ENCODE measurements around the gene GATA6.
"Not testable (repeated sequence)": the region's sequence is repeated elsewhere in the genome, so short reads cannot be mapped to it uniquely, and the experiment has no call there.

The GATA6 gene

GRCh38 chr18:22210311-22210754 is 40.9 kb downstream of the GATA6 start:
- no peak for DNase-seq

DNA sequence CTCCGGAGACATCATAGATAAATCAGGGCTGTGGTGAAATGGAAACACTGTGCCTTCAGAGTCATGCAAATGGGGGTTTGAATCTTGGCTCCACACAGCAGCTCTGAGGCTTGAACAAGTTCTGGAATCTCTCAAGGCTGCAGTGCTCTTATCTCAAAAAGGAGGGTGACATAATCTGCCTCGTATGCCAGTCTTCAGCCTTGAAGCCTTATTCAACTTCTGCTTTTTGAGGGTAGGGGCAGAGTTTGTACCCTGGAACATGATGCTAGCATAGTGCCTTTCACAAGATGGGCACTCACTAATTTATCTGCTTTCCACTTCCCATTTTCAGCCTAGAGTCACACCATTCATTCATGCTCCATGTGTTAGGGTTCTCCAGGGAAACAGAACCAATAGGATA is 42.3 kb downstream of the GATA6 start:
- no peak for DNase-seq

GRCh38 chr18:22213333-22213973 is 44.1 kb downstream of the GATA6 start:
- no peak for DNase-seq

DNA sequence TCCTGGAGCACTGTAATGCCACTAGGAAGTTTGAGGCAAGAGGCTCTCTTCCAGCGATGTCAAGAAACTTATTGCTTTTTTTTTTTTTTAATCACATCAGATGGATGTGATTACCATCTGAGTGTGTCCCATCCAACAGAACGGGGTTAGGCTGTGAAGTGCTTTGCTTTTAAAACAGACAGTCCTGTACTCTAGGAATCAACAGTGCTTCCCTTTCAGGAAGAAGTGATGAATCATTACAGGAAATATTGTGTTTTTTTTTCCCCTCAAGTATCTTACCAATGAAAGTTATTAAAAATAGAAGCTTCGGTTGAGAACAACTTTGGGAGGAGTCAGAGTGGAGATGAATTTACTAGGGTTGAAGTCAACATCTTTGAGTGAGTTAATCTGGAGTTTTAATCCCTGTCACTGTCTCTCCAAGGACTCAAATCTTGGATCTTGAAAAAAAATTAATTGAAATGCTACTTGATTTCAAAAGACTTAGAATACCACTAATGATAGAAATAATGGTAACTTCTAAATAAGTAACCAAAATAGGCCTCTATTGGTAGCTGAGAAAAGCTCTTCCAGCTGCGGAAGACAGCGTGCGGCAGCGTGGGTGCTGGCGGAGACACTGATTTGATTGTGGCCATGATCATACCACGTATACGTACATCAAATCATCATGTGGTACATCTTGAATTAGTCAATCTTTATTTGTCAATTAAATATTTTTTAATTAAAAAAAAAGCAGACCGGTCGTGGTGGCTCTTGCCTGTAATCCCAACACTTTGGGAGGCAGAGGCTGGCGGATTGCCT is 45.5 kb downstream of the GATA6 start:
- no peak for DNase-seq

DNA sequence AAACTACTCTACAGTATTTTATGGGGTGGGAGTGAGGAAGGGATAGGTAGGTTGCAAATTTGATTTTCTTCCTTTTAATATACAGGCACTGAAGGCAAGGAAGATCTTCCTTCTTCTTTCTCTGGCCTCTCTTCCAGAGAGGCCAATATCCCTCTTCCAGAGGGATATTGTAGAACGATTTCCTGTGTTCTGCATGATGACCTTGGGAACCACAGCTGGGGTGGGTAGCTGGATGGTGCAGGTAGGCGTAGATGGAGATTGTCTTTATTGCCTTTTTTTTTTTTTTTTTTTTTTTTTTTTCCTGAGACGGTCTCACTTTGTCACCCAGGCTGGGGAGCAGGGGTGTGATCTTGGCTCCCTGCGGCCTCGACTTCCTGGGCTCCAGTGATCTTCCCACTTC is 49.4 kb downstream of the GATA6 start:
- no peak for DNase-seq

DNA sequence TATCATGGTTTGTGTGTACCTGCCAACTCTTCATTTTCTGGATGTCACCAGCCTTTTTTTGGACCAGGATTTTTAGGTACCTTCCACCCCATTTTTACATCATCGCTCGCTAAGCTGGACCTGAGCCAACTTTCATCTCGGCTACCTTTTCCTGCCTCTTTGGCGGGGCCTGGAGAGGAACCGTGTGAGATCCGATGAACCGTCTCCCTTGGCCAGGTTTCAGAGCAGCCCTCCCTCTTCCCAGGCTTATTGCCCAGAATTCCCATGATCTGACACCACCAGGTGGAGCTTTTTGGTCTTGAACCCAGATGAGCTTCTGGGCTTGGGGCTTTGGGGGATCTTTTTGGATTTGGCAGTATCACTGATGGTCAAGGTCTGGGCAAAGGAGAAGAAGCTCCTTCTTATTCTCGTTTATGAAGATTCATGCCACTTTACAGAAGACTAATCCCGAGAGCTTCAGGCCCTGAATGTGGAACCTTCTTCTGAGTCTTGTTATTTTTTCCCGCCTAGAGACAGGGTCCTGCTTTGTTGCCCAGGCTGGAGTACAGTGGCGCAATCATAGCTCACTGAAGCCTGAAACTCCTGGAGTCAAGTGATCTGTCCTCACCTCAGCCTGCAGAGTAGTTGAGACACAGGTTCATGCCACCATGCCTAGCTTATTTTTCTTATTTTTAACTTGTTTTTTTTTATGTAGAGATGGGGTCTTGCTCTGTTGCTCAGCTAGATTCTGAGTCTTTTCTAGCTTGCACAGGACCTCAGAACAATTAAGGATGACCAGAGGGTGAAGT is 50.4 kb downstream of the GATA6 start:
- DNase-seq, result no peak

DNA sequence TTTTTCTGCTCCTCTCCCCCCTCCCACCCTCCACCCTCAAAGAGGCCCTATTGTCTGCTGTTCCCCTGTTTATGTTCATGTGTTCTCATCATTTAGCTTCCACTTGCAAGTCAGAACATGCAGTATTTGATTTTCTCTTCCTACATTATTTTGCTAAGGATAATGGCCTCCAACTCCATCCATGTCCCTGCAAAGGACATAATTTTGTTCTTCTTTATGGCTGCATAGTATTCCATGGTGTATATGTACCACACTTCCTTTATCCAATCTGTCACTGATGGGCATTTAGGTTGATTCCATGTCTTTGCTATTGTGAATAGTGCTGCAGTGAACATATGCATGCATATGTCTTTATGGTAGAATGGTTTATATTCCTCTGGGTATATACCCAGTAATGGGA is 51.2 kb downstream of the GATA6 start:
- not testable (repeated sequence) for DNase-seq

DNA sequence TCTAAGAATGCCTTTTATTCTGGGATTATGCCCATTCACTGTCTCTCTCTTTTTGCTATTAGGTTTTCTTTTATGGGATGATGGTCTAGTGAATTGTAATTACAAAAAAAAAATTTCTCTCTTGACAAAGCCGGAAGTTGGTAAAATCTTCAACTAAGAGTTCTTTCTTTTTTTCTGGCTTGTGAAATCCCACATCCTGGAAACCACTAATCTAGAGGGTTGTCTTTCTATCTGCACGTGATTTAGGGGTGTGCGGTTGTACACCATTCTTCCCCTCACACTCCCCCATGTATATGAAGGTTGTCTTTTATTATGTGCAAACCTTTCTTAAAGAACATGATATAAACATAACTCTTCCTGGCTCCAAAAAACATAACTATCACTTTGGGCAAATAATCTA is 52.0 kb downstream of the GATA6 start:
- no peak for DNase-seq

DNA sequence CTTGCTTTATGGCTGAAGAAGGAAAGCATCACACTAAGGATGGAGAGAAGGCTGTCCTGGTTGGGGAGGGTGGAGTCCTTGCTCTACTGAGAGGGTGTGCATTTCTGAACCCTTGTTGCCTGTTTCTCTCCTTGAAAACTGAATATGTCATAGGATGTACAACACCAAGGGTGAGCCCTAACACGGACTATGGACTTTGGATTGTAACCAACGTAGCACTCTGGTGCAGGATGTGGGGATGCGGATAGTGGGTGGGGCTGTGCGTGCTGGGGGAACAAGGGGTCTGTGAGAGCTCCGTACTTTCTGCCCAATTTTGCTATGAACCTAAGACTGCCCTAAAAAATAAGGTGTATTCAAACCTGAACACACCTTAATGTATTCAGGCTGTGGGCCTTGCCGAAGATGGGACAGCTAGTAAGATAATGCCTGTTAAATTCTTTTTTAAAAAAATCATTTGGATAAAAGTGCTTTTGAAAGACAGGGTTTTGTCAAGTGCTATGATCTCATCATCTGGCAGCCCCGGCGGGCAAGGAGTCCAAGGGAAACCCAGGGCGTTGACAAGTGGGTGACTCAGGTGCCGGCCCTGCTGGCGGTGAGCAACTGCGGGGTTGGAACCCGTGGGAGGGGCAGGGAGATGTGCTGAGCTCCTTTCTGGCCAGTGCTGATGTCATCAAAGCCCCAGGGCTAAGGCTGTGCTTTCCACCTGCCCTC is 54.0 kb downstream of the GATA6 start:
- DNase-seq, result no peak

- DNase-seq, result no peak
Measured at GRCh38 chr18:22223965-22224322, 54.6 kb downstream of the GATA6 start.

GRCh38 chr18:22224339-22224738 is 55.0 kb downstream of the GATA6 start:
- DNase-seq, result no peak

DNA sequence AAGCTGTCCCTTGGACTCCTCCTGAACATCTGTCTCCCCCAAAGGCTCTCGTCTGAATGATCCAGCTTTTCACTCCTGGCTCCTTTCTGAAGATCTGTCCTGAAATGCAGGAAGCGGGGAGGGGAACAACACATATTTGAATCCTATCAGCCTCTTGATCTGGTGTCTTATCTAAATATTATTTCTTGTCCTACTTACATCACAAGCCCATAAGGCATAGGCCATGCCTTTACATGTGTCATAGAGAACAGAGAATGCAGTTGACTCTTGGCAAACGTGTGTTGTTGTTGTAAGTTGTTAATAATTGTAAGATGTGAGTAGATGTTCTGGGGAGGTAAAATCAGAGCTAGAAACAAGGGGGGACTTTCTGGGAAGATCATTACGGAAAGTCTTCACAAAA is 57.4 kb downstream of the GATA6 start:
- no peak for DNase-seq

GRCh38 chr18:22228976-22229375 is 59.6 kb downstream of the GATA6 start:
- no peak for DNase-seq

GRCh38 chr18:22229456-22230124 is 60.2 kb downstream of the GATA6 start:
- no peak for DNase-seq

DNA sequence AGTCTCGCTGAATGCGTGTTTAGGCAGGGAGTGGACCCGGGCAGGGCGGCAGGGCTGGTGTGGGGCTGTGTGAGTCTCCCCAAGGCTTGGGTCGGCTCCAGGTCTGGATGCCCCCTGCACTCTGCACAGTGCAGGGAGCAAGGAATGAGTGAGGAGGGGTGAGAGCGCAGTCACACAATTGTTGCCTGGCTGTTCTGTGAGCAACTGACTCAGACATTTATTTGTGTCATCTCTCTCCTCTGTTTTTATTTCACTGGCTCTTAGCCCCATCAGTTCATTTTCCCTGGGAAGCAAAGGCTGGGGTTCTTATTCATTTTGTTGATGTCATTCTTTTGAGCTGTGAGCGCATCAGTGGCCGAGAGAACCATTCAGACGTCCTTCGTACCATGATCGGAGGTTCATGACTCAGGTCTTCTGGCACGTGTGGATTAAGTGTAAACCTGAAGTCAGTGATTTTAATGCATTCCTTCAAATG is 61.1 kb downstream of the GATA6 start:
- DNase-seq, result no peak

DNA sequence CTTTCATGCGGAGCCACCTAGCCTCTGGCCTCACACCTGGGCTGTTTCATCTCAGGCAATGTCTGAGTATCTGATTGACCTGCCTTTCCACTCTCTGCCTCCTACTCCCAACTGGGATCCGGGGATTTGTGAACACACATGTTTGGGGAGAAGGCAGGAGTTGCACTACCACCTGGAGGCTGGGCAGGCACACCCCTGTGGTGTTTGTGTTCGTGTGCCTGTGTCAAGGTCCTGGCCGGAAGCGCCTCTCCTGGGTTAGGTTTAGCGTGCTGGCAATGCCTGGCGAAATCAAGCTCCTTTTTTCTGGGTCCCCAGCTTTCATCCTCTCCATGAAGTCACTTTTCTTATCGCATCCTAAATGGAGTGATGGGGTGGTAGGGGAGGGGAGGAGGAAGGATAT is 63.9 kb downstream of the GATA6 start:
- no peak for DNase-seq

GRCh38 chr18:22238036-22238435 is 68.6 kb downstream of the GATA6 start:
- no peak for DNase-seq

DNA sequence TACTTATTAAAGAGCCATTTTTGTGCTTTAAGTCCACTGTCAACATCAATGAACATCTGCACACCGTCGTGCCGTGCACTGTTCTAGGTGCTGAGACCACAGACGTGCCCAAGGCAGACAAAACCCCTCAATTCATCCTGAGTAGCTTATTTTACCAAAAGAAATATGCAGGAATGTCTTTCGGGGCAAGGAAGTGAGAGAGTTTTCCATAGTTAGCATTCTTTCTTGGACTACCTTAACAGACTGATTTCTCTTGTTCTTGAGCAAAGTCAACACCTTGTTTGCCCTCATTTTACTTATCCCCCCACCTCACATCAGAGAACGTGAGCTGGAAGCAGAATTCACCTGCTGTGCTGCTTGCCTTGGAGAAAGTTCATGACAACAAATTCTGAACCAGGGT is 69.3 kb downstream of the GATA6 start:
- no peak for DNase-seq

- DNase-seq, result no peak
Measured at GRCh38 chr18:22241921-22242361, 72.6 kb downstream of the GATA6 start.

- no peak for DNase-seq
Measured at GRCh38 chr18:22243513-22243912, 74.1 kb downstream of the GATA6 start.

- DNase-seq, result no peak
Measured at GRCh38 chr18:22250026-22250425, 80.6 kb downstream of the GATA6 start.

- no peak for DNase-seq
Measured at GRCh38 chr18:22250591-22250996, 81.2 kb downstream of the GATA6 start.

Data from activated CD8-positive, alpha-beta memory T cell treated with anti-CD3 and anti-CD28 coated beads for 24 hours (primary cell).